Measurements from ENCODE around the gene TRIM4. TPM values are rescaled to one million over a fixed set of nuclear protein-coding genes. Genes with fewer than 3 reads are reported as not detected.
A peak's percentile ranks its signal among the peaks of the same experiment; 100 is the strongest.

The TRIM4 gene
- total and polyA plus RNA-seq, 2 experiments from 2014 or later = 5.5 to 13.7 TPM

- TF ChIP-seq ZNF462 (CRISPR knock-in tag; IDR thresholded peaks at IDR 0.05) = no peak
Measured at GRCh38 chr7:99944497-99945070, 25.3 kb upstream of the TRIM4 start (continued).

GRCh38 chr7:99943641-99944496 lies 24.5 kb upstream of the TRIM4 start:
- Mint-ChIP-seq H3K4me3 (peak overlapping the region; percentile 49), H3K27me3 (ENCODE audit: insufficient read depth, low read depth, poor library complexity) (peaks cover 11% of the 10 kb centered on the region), H3K9me3 (peaks cover 62% of the 10 kb centered on the region), H3K36me3 (ENCODE audit: low read depth) (peaks cover 61% of the 10 kb centered on the region), H3K4me1 (peaks cover 26% of the 10 kb centered on the region), H3K27ac (peak overlapping the region; percentile 99)
- Histone ChIP-seq H3K4me3 (peak overlapping the region; percentile 26), H3K79me2 (replicated peaks; ENCODE audit: insufficient read depth) (no peaks in the 10 kb centered on the region), H3K36me3 (ENCODE audit: insufficient read depth) (no peaks in the 10 kb centered on the region), H4K20me1 (replicated peaks; ENCODE audit: insufficient read depth) (no peaks in the 10 kb centered on the region), H3K4me1 (ENCODE audit: insufficient read depth) (peaks cover 10% of the 10 kb centered on the region; the same call in 1 of the 2 replicates), H3K27ac (ENCODE audit: low read depth) (peak overlapping the region; percentile 99), H3K27me3 (ENCODE audit: insufficient read depth) (no peaks in the 10 kb centered on the region), H3K9me2 (ENCODE audit: insufficient read depth) (peaks cover 8% of the 10 kb centered on the region), H3F3A (replicated peaks; ENCODE audit: low read depth) (peaks cover 6% of the 10 kb centered on the region; the same call in 1 of the 2 replicates), H3K4me2 (peak overlapping the region; percentile 57), H2AFZ (no peak overlapping the region)
- DNase-seq (ENCODE audit: low spot score) (peak; percentile 98), ATAC-seq (peak; percentile 96)
- 0 out of 2 replicates have a peak, but pooled peaks have one; percentile 47 for TF ChIP-seq POLR2AphosphoS5 (IDR thresholded peaks at IDR 0.05; ENCODE audit: low read depth)
- peak; percentile 56; the same call in 1 of the 2 replicates for TF ChIP-seq ZNF114 (CRISPR knock-in tag; IDR thresholded peaks at IDR 0.05)
- no peak for TF ChIP-seq ZNF462 (CRISPR knock-in tag; IDR thresholded peaks at IDR 0.05)
- peak; percentile 85 for TF ChIP-seq NANOG (IDR thresholded peaks at IDR 0.05; ENCODE audit: borderline replicate concordance)
